Measurements from ENCODE around the gene TAS1R1.

DNA sequence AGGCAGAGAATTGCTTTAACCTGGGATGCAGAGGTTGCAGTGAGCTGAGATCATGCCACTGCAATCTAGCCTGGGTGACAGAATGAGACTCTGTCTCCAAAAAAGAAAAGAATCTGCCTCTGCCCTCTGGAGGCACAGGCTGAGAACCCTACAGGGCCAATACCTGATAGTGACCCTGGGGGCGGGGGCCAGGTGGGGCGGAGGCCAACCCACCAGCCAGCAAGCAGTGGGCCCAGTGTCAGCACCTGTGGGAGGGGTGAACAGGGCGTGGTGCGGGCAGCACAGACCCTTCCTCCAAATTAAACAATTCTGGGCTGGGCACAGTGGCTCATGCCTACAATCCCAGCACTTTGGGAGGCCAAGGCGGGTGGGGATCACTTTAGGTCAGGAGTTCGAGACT lies 44.6 kb upstream of the TAS1R1 start:
- TF ChIP-seq, protein P1, sequence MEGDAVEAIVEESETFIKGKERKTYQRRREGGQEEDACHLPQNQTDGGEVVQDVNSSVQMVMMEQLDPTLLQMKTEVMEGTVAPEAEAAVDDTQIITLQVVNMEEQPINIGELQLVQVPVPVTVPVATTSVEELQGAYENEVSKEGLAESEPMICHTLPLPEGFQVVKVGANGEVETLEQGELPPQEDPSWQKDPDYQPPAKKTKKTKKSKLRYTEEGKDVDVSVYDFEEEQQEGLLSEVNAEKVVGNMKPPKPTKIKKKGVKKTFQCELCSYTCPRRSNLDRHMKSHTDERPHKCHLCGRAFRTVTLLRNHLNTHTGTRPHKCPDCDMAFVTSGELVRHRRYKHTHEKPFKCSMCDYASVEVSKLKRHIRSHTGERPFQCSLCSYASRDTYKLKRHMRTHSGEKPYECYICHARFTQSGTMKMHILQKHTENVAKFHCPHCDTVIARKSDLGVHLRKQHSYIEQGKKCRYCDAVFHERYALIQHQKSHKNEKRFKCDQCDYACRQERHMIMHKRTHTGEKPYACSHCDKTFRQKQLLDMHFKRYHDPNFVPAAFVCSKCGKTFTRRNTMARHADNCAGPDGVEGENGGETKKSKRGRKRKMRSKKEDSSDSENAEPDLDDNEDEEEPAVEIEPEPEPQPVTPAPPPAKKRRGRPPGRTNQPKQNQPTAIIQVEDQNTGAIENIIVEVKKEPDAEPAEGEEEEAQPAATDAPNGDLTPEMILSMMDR (IDR thresholded peaks at IDR 0.05) = no peak
- no peak for TF ChIP-seq EP300 (IDR thresholded peaks at IDR 0.05)

All from A549 (cell line).